Gastroesophageal sphincter (tissue), 4 donors: ENCODE results near the gene VMP1. TPM values are rescaled to one million over a fixed set of nuclear protein-coding genes. Genes with fewer than 3 reads are reported as not detected.

Experiments used
- ATAC-seq: fragments of 150-250 bp; one replicate; pipeline ENCODE4 v1.9.1; 2016; ENCODE audit warnings: mild to moderate bottlenecking, moderate library complexity
- H3K27ac ChIP-seq, 4 donors: fragments of 200-600 bp; sonication (generic) in 3 of 4; 1 replicate in 3 of 4; 2 replicates in 1 of 4; pipeline ENCODE4 v1.5.1; 2016 to 2019
- H3K27me3 ChIP-seq: fragments of 200-600 bp; sonication (generic); one replicate; pipeline ENCODE4 v1.5.1; 2019
- H3K36me3 ChIP-seq, 2 donors: fragments of 200-600 bp; sonication (generic); one replicate each; pipeline ENCODE4 v1.5.1; 2019; ENCODE audit warnings: control low read depth in 1 of 2
- H3K4me1 ChIP-seq, 3 donors: fragments of 200-600 bp; sonication (generic); 1 replicate in 2 of 3; 2 replicates in 1 of 3; pipeline ENCODE4 v1.5.1; 2016 to 2019; ENCODE audit warnings: control low read depth in 2 of 3
- H3K4me3 ChIP-seq, 2 donors: fragments of 200-600 bp; sonication (generic); one replicate each; pipeline ENCODE4 v1.5.1; 2019; ENCODE audit warnings: mild to moderate bottlenecking in 1 of 2, moderate library complexity in 1 of 2
- H3K9me3 ChIP-seq, 3 donors: fragments of 200-600 bp; sonication (generic); one replicate each; pipeline ENCODE4 v1.5.1; 2017 to 2019; ENCODE audit warnings: control low read depth in 2 of 3
- EP300 ChIP-seq: sonication (generic); formaldehyde crosslinking; IDR thresholded peaks from one replicate; pipeline ENCODE4 v1.6.1; 2017; ENCODE audit warnings: antibody characterized with exemption, mild to moderate bottlenecking
- POLR2A ChIP-seq, 2 donors: fragments of 450-650 bp; IDR thresholded peaks; one replicate each; pipeline ENCODE4 v1.6.1; 2017; ENCODE audit warnings: antibody characterized with exemption in 2 of 2, mild to moderate bottlenecking in 2 of 2, moderate library complexity in 1 of 2
- POLR2AphosphoS5 ChIP-seq: sonication (generic); formaldehyde crosslinking; IDR thresholded peaks from one replicate; pipeline ENCODE4 v1.6.1; 2017; ENCODE audit warnings: antibody characterized with exemption
- WGBS, 2 donors: methylation state at CpG; one replicate each; pipeline ENCODE4 v1.1.5; 2018; ENCODE audit warnings: low coverage in 1 of 2; 5-methylcytosine and 5-hydroxymethylcytosine counted together
- total RNA-seq, 4 donors: library from RNA; depleted of rRNA; stranded (reverse); fragments of >200 nt; gene quantifications; one replicate each; pipeline ENCODE4 v1.1.0, GENCODE V29; 2016
- TF ChIP-seq, protein P1 (sequence below), 4 experiments: fragments of 200-600 bp in 2 of 4; fragments of 450-650 bp in 2 of 4; sonication (generic) in 1 of 4; IDR thresholded peaks; one replicate each; pipeline ENCODE4 v1.5.1; 2017 to 2019; ENCODE audit warnings: antibody characterized with exemption in 4 of 4, mild to moderate bottlenecking in 2 of 4, moderate library complexity in 2 of 4

The VMP1 gene
- total RNA-seq, 4 donors from 2014 or later: 50.8 to 175 (median 85.0) TPM

DNA sequence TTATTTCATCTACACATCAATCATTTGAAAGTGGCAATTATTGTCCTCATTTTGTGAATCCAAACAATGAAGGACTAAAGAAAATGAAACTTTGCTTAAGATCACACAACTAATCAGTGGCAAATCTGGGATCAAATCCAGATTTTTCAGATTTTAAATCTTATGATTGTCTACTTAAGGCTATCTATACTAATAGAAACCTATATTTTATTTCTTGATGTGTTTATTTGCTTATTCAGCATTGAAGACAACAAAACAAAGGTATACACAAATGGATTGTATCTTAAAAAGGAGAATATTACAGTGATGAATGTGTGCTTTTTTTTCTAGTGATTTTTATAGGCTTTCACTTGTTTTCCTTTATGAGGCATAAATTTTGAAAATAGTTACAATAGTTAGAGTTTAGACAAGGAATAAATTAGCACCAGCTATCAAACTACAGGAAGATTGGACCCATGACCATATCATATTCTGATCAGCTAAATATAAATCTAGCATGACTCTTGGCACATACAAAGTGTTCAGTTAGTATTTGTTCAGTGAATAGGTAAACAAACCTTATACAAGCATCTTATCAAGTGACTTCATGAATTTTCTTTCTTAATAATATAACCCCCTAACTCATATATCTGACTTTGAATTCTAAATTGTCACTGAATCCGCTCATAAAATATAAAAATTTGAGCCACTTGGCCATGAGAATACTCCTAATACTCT lies 20.5 kb downstream of the VMP1 start:
- ATAC-seq: no peak
- Histone ChIP-seq H3K36me3 (peaks cover 0 to 7% of the 10 kb centered on the region in 2 donors), H3K27ac (no peak overlapping the region), H3K27me3 (no peaks in the 10 kb centered on the region), H3K4me3 (no peak overlapping the region), H3K4me1 (peaks cover 0 to 43% (median 5%) of the 10 kb centered on the region in 3 donors), H3K9me3 (no peaks in the 10 kb centered on the region)
- WGBS, 2 donors: 100% methylated on average over 1 of the region's 1 CpG
- TF ChIP-seq, protein P1, sequence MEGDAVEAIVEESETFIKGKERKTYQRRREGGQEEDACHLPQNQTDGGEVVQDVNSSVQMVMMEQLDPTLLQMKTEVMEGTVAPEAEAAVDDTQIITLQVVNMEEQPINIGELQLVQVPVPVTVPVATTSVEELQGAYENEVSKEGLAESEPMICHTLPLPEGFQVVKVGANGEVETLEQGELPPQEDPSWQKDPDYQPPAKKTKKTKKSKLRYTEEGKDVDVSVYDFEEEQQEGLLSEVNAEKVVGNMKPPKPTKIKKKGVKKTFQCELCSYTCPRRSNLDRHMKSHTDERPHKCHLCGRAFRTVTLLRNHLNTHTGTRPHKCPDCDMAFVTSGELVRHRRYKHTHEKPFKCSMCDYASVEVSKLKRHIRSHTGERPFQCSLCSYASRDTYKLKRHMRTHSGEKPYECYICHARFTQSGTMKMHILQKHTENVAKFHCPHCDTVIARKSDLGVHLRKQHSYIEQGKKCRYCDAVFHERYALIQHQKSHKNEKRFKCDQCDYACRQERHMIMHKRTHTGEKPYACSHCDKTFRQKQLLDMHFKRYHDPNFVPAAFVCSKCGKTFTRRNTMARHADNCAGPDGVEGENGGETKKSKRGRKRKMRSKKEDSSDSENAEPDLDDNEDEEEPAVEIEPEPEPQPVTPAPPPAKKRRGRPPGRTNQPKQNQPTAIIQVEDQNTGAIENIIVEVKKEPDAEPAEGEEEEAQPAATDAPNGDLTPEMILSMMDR (IDR thresholded peaks at IDR 0.05): no peak
- TF ChIP-seq POLR2AphosphoS5 (no peak), POLR2A (IDR thresholded peaks at IDR 0.05) (no peak), EP300 (no peak)

DNA sequence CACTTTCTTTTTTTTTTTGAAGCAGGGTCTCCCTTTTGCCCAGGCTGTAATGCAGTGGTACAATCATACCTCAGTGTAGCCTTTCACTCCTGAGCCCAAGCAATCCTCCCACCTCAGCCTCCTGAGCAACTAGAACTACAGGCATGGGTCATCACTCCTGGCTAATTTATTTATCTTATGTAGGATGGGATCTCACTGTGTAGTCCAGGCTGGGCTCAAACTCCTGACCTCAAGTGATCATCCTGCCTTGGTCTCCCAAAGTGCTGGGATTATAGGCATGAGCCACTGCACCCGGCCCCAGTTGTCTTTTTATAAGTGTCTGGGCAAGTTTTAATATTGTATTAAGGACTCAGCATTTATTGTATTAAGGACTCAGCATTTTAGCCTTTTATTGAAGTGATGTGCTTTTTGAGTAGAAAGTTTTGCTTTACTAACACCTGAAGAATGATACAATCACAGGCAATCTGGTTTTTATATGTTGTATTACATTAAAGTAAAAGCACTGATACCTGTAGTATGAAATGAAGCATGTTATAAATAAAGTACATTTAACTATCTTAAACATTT lies 22.9 kb downstream of the VMP1 start:
- H3K27me3 ChIP-seq: no peaks in the 10 kb centered on the region
- no peak overlapping the region for H3K27ac ChIP-seq
- ATAC-seq: no peak
- no peaks in the 10 kb centered on the region for H3K9me3 ChIP-seq
- H3K4me1 ChIP-seq: peaks cover 0 to 22% (median 0%) of the 10 kb centered on the region in 3 donors
- 86 to 88% methylated on average over 1 of the region's 1 CpG for WGBS, 2 donors
- TF ChIP-seq POLR2AphosphoS5: no peak
- TF ChIP-seq POLR2A (IDR thresholded peaks at IDR 0.05): no peak
- TF ChIP-seq, protein P1 (IDR thresholded peaks at IDR 0.05): no peak
- no peak for TF ChIP-seq EP300
- peaks cover 0 to 24% of the 10 kb centered on the region in 2 donors for H3K36me3 ChIP-seq
- H3K4me3 ChIP-seq: no peak overlapping the region

DNA sequence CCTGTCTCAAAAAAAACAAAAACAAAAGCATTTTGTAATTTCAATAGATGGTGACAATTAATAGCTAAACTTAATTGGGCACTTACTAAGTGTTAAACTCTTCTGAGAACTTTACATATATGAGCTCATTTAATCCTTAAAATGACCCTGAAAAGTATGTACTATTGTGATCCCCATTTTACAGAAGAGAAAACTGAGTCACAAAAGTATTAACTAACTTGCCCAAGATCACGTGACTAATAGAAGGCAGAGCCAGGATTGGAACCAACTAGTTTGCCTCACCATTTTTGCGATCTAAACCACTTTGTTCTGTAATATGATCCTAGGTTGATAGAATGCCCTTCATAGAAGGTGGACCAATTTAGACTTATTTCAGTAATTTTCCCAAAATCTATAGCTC lies 26.2 kb downstream of the VMP1 start:
- TF ChIP-seq POLR2A (IDR thresholded peaks at IDR 0.05) (no peak), EP300 (no peak), POLR2AphosphoS5 (no peak)
- TF ChIP-seq, protein P1 (IDR thresholded peaks at IDR 0.05): no peak
- Histone ChIP-seq H3K36me3 (peaks cover 0 to 52% of the 10 kb centered on the region in 2 donors), H3K4me1 (peaks cover 0 to 12% (median 0%) of the 10 kb centered on the region in 3 donors), H3K27ac (no peak overlapping the region), H3K27me3 (no peaks in the 10 kb centered on the region), H3K9me3 (no peaks in the 10 kb centered on the region), H3K4me3 (no peak overlapping the region)
- ATAC-seq: no peak
- WGBS, 2 donors: 93 to 95% methylated on average over 2 of the region's 2 CpGs

DNA sequence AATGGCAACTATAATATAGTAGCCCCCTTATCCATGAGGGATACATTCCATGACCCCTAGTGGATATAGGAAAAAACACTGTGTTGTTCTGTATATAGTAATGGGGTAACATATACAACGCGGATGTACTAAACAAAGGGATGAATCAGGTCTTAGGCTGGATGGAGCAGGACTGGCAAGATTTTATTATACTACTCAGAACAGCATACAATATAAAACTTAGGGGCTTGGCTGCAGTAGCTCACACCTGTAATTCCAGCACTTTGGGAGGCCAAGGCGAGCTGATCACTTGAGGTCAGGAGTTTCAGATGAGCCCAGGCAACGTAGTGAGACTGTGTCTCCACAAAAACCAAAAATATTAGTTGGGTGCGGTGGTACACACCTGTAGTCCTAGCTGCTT lies 26.8 kb downstream of the VMP1 start:
- Histone ChIP-seq H3K27me3 (no peaks in the 10 kb centered on the region), H3K36me3 (peaks cover 0 to 55% of the 10 kb centered on the region in 2 donors), H3K4me1 (peaks cover 0 to 12% (median 0%) of the 10 kb centered on the region in 3 donors), H3K4me3 (no peak overlapping the region), H3K27ac (no peak overlapping the region), H3K9me3 (no peaks in the 10 kb centered on the region)
- WGBS, 2 donors: 100% methylated on average over 1 of the region's 5 CpGs; no CpG with 5 or more reads in 1 of the 2 donors
- TF ChIP-seq, protein P1 (IDR thresholded peaks at IDR 0.05): no peak
- ATAC-seq: no peak

DNA sequence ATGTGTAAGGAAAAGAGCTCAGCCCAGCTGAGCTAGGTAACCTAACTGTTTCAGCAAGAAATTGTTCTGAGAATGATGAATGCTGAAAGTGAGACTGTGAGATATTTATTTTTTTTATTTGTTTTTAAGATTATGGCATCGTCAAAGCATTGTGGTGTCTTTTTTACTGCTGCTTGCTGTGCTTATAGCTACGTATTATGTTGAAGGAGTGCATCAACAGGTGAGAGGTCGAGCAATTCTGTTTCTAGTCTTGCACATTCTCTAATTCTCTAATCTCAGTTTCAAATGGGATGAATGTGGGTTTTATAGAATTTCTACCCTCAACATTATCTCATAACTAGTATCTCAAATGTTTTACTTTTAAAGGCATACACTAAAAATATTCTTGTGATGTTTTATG lies 29.9 kb downstream of the VMP1 start:
- no peak overlapping the region for H3K4me3 ChIP-seq
- no peak for ATAC-seq
- no peaks in the 10 kb centered on the region for H3K4me1 ChIP-seq
- peaks cover 0 to 73% of the 10 kb centered on the region in 2 donors for H3K36me3 ChIP-seq
- no peak overlapping the region for H3K27ac ChIP-seq
- H3K27me3 ChIP-seq: no peaks in the 10 kb centered on the region
- 97% methylated on average over 3 of the region's 3 CpGs; no CpG with 5 or more reads in 1 of the 2 donors for WGBS, 2 donors
- H3K9me3 ChIP-seq: no peaks in the 10 kb centered on the region
- TF ChIP-seq EP300 (no peak), POLR2A (IDR thresholded peaks at IDR 0.05) (no peak), POLR2AphosphoS5 (no peak)
- TF ChIP-seq, protein P1 (IDR thresholded peaks at IDR 0.05): no peak
